NCI-H187 treated with DMSO at 0.1 percent for 48 hours (cell line): ENCODE data around the gene SLC2A5.
"Not testable (repeated sequence)": the region's sequence is repeated elsewhere in the genome, so short reads cannot be mapped to it uniquely, and the experiment has no call there.

Experiments
- DNase-seq: peaks from one replicate; lab custom pipeline; 2025; lab: John Stamatoyannopoulos, UW

The SLC2A5 gene

GRCh38 chr1:9035226-9035625 lies 34.2 kb downstream of the SLC2A5 start:
- DNase-seq: no peak

- DNase-seq: no peak
Observed at GRCh38 chr1:9033363-9033762, 36.1 kb downstream of the SLC2A5 start.

DNA sequence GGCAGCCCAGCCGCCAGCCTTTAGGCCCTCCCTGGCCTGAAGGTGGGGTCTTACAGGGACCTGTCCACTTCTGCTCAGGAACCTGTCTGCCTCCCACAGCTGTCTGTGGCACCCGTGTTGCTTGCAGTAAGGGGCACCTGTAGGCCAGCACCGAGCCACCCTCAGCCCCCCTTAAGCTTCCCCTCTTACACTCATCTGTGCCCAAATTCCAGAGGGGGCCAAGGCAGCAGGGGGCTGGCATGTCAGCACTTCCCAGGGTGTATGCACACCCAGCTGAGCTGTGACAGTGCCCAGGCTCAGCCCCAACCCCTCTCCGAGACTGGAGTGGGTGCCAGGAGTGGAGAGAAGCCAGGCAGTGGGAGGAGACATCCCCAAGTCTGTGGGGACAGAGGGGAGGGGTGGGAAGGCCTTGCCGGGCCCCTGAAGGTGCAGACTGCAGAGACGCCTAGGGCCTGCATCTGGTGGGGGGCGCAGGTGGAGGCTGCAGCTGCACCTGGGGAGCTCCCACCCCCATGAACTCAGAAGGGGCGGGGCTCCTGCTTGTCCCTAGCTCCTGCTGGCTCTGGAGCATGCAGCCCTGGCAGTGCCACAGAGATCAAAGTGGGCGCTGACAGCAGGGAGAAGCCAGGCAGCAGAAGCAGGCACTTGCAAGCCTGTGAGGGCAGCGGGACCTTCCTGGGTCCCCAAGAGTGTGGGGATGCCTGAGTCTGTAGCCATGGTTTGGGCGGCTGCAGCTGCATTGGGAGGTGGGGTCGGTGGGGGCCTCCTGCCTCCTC lies 37.8 kb downstream of the SLC2A5 start:
- no peak for DNase-seq

DNA sequence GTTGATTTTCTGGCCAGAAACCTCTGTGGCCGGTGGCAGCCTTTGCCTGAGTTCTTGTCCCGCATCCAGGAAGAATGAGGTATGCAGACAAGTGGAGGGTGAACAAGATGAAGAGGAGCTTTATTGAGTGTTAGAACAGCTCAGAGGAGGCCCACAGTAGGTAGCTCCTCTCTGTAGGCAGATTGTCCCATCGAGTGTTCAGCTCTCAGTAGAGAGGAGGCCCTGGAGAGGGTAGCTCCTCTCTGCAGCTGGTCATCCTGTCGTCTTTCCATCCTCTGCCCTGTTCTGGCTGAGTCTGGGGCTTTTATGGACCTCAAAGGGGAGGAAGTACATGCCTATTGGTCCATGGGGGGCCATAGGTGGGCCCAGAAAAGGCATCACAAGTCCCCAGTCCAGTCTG lies 38.4 kb downstream of the SLC2A5 start:
- DNase-seq: not testable (repeated sequence)

GRCh38 chr1:9028921-9029705 lies 40.3 kb downstream of the SLC2A5 start:
- no peak for DNase-seq

- no peak for DNase-seq
Observed at GRCh38 chr1:9027307-9027706, 42.1 kb downstream of the SLC2A5 start.

DNA sequence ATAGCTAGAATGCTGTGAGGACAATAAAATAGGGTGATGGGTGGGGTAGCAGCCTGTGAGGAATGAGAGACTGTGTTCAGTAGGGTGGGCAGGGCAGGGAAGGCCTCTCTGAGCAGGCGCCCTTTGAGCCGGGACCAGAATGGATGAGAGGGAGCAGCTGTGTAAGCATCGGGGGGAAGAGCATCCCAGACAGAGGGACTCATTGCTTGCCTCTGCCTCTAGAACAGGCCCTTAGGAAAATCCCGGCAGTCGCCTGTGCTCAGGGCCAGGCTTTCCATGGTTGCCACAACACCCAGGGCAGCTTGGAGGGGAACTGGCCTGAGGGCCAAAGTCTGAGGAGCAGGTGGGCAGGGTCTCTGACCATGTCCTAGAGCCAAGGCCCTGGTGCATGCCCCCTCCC lies 44.0 kb downstream of the SLC2A5 start:
- DNase-seq: no peak

DNA sequence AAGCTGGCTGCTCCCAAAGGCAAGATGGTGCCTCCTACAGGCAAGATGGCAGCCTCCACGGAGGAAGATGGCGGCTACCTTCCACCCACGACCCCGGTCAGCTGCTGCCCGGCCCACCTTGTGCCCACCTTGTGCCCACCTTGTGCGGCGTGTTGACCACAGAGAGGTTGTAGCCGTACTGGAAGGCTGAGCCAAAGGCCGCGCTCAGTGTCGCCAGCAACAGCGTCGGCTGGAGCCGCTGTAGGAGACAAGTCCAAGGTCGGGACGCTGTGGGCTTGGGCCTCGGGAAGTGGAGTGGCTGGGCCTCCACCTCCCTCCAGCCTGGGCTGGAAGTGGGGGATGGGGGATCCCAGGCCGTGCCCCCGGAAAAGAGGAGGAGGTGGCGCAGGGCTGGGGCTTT lies 44.6 kb downstream of the SLC2A5 start:
- no peak for DNase-seq

- no peak for DNase-seq
Observed at GRCh38 chr1:9022773-9023172, 46.7 kb downstream of the SLC2A5 start.

- DNase-seq: not testable (repeated sequence)
Observed at GRCh38 chr1:9022026-9022738, 47.3 kb downstream of the SLC2A5 start.

DNA sequence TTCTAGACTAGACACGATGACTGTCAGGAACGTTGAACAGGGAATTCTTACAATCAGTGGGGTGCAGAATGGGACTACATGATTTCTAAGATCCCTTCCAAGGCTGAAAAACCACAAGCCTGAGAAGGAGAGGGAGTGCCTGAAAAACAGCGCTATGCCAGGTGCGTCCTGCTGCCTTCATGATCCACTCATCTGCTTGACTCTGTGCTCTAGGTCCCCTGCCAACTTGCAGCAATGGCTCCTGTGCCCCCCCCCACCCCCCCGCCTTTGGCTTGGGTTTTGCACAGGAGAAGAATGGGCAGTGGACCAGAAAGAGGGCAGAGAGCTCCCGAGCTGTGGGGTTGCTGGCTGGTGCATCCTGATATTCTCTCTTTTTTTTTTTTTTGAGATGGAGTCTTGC lies 49.1 kb downstream of the SLC2A5 start:
- DNase-seq: no peak

GRCh38 chr1:9019896-9020295 lies 49.5 kb downstream of the SLC2A5 start:
- DNase-seq: no peak

- no peak for DNase-seq
Observed at GRCh38 chr1:9018333-9018732, 51.1 kb downstream of the SLC2A5 start.

DNA sequence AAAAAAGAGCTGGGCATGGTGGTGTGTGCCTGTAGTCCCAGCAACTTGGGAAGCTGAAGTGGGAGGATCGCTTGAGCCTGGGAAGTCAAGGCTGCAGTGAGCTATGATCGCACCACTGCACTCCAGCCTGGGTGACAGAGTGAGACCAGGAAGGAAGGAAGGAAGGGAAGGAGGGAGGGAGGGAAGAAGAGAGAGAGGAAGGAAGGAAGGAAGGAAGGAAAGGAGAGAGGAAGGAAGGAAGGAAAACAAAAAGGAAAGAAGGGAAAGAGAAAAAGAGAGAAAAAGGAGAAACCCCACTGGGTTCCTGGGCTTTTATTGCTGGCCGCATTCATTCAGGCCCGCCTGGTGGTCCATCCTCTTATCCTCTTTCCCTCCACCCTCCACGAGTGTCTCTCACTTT lies 53.0 kb downstream of the SLC2A5 start:
- no peak for DNase-seq

GRCh38 chr1:9014475-9015375 lies 54.7 kb downstream of the SLC2A5 start:
- no peak for DNase-seq

- DNase-seq: no peak
Observed at GRCh38 chr1:9013819-9014218, 55.6 kb downstream of the SLC2A5 start.

GRCh38 chr1:9010781-9011323 lies 58.6 kb downstream of the SLC2A5 start:
- DNase-seq: no peak

DNA sequence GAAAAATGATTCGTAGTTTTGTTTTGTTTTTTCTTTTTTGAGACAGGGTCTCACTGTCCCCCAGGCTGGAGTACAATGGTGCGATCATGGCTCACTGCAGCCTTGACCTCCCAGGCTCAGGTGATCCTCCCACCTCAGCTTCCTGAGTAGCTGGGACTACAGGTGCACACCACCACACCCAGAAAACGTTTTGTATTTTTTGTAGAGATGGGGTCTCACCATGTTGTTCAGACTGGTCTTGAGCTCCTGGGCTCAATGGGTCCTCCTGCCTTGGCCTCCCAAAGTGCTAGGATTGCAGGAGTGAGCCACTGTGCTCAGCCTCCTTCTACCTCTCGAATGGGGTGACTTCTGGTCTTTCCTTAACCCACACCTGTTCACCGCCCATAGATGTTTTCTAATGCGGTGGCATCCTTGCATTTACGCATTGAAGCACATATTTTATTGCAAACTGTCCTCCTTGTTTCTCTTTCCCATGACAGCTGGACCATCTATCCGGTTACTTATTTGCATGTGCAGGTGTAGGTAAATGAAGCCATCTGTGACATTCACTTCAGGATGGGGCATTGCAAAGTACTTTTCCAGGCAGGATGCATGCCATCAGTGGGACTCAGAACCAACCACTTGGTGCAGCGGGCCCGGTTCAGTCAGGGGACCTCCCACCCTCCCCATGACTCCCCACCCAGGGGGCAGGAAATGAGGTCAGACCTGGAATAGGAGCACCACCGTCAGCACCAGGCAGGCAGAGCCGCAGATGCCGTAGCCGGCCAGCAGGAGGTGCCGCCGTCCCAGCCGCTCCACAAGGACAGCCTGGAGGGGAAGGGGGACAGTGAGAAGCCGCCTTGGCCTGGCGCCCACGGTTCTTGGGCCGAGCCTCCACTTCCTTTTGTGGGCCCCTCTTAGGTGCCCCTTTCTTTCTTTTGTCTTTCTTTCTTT lies 59.7 kb downstream of the SLC2A5 start:
- DNase-seq: no peak

- DNase-seq: no peak
Observed at GRCh38 chr1:9008236-9008635, 61.2 kb downstream of the SLC2A5 start.

- no peak for DNase-seq
Observed at GRCh38 chr1:9006956-9007615, 62.3 kb downstream of the SLC2A5 start.
